Common myeloid progenitor, CD34-positive (primary cell): Measurements from ENCODE around the gene GLRA3.
"Not testable (repeated sequence)": the region's sequence is repeated elsewhere in the genome, so short reads cannot be mapped to it uniquely, and the experiment has no call there.

Experiments used
- CTCF ChIA-PET: fragments of 350-600 bp; sonication (Branson Sonifier 250); formaldehyde crosslinking; loops from one replicate; lab custom pipeline; 2021; ENCODE audit warnings: antibody characterized with exemption; lab: Charles Lee
- POLR2A ChIA-PET: fragments of 350-600 bp; sonication (Branson Sonifier 250); formaldehyde crosslinking; loops from one replicate; lab custom pipeline; 2021; ENCODE audit warnings: antibody characterized with exemption; lab: Charles Lee
- DNase-seq, 3 donors: peaks; one replicate each; pipeline versions ENCODE4 v3.0.0 to v3.0.0-alpha.2; 2013
- H3K27ac ChIP-seq, 2 experiments: 1 replicate in 1 of 2; 2 replicates in 1 of 2; pipeline ENCODE4 v1.7.0; 2013; ENCODE audit warnings: inconsistent platforms in 2 of 2, low read length in 2 of 2, mild to moderate bottlenecking in 2 of 2, low read depth in 1 of 2, moderate library complexity in 1 of 2; ENCODE audit not compliant: severe bottlenecking in 2 of 2, insufficient read depth in 1 of 2, poor library complexity in 1 of 2
- H3K27me3 ChIP-seq, 5 experiments: replicated peaks in 2 of 5; 1 replicate in 3 of 5; 2 replicates in 2 of 5; pipeline versions ENCODE4 v1.6.1 to v1.7.0; 2013; ENCODE audit warnings: low read length in 4 of 5, mild to moderate bottlenecking in 2 of 5, moderate library complexity in 2 of 5, inconsistent platforms in 1 of 5; ENCODE audit not compliant: insufficient read depth in 5 of 5, control insufficient read depth in 4 of 5
- H3K36me3 ChIP-seq, 4 experiments: 1 replicate in 2 of 4; 2 replicates in 2 of 4; pipeline versions ENCODE4 v1.6.1 to v1.7.0; 2013; ENCODE audit warnings: low read length in 3 of 4, control low read depth in 1 of 4, mild to moderate bottlenecking in 1 of 4; ENCODE audit not compliant: control insufficient read depth in 4 of 4, insufficient read depth in 4 of 4
- H3K4me1 ChIP-seq, 4 experiments: 1 replicate in 3 of 4; 2 replicates in 1 of 4; pipeline versions ENCODE4 v1.6.1 to v1.7.1; 2013; ENCODE audit warnings: low read length in 3 of 4, mild to moderate bottlenecking in 3 of 4, control low read depth in 1 of 4, inconsistent platforms in 1 of 4, moderate library complexity in 1 of 4; ENCODE audit not compliant: control insufficient read depth in 4 of 4, insufficient read depth in 4 of 4; ENCODE audit errors: control extremely low read depth in 1 of 4
- H3K4me3 ChIP-seq, 7 experiments: 1 replicate in 4 of 7; 2 replicates in 3 of 7; pipeline versions ENCODE4 v1.5.1 to v1.7.0; 2013; ENCODE audit warnings: mild to moderate bottlenecking in 7 of 7, low read length in 6 of 7, moderate library complexity in 6 of 7, inconsistent platforms in 2 of 7, low read depth in 2 of 7, control low read depth in 1 of 7; ENCODE audit not compliant: insufficient read depth in 4 of 7, control insufficient read depth in 1 of 7; ENCODE audit errors: extremely low read depth in 1 of 7
- H3K9me3 ChIP-seq, 5 experiments: 1 replicate in 4 of 5; 2 replicates in 1 of 5; pipeline versions ENCODE4 v1.6.1 to v1.7.1; 2013; ENCODE audit warnings: low read length in 4 of 5, mild to moderate bottlenecking in 2 of 5, inconsistent platforms in 1 of 5, low read depth in 1 of 5, moderate library complexity in 1 of 5; ENCODE audit not compliant: control insufficient read depth in 4 of 5, insufficient read depth in 2 of 5; ENCODE audit errors: control extremely low read depth in 1 of 5
- WGBS: methylation state at CpG from one replicate; pipeline ENCODE4 v1.1.5; 2013; ENCODE audit not compliant: insufficient coverage; 5-methylcytosine and 5-hydroxymethylcytosine counted together

Gene GLRA3

DNA sequence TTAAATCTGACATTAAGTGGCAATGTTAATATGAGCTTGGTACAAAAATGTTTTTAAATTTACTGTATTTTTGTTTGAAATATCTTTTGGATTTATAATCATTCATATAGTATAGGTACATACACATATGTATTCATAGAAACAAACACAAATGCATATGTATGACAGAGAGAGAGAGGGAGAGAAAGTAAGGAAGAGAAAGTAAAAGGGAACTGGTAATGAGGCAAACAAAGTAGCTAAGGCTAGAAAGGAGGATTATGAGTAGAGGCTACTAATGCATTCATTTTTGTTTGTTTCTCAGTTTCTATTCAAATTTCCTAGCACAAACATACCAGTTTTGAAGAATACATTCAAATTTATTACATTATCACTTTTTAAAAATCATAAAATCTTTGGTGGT is 132.4 kb downstream of the GLRA3 start:
- CTCF ChIA-PET: interaction anchor here (1.2 kb wide), 1 partner anchor 18 kb away, joined by 4 read pairs; no protein-coding TSS in a partner anchor
- DNase-seq: peak in 2 of 3 donors; percentile 5 to 25
- no peak overlapping the region for H3K27ac ChIP-seq

DNA sequence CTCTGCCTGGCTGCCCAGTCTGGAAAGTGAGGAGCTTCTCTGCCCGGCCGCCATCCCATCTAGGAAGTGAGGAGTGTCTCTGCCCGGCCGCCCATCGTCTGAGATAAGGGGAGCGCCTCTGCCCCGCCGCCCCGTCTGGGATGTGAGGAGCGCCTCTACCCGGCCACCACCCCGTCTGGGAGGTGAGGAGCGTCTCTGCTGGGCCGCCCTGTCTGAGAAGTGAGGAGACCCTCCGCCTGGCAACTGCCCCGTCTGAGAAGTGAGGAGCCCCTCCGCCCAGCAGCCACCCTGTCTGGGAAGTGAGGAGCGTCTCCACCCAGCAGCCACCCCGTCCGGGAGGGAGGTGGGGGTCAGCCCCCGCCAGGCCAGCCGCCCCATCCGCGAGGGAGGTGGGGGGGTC is 137.2 kb downstream of the GLRA3 start:
- POLR2A ChIA-PET, DNase-seq, H3K4me1 ChIP-seq, H3K27ac ChIP-seq, H3K27me3 ChIP-seq, H3K4me3 ChIP-seq, CTCF ChIA-PET, H3K36me3 ChIP-seq: not testable (repeated sequence)
- WGBS: 97% methylated on average over 20 of the region's 24 CpGs
- H3K9me3 ChIP-seq: peaks cover 0 to 19% (median 0%) of the 10 kb centered on the region in 5 experiments

More for the DNA sequence above, 132.4 kb downstream of the GLRA3 start:
- POLR2A ChIA-PET: no interaction called here
- H3K4me1 ChIP-seq: no peaks in the 10 kb centered on the region
- no peak overlapping the region for H3K4me3 ChIP-seq
- no peaks in the 10 kb centered on the region for H3K27me3 ChIP-seq
- no peaks in the 10 kb centered on the region for H3K9me3 ChIP-seq
- H3K36me3 ChIP-seq: no peaks in the 10 kb centered on the region

DNA sequence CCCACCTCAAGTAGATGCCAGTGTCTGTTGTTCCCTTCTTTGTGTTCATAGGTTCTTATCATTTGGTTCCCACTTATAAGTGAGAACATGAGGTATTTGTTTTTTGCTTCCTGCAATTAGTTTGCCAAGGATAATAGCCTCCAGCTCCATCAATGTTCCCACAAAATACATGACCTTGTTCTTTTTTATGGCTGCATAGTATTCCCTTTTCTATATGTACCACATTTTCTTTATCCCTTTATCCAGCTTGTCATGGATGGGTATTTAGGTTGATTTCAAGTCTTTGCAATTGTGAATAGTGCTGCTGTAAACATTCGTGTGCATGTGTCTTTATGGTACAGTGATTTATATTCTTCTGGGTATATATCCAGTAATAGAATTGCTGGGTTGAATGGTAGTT is 138.4 kb downstream of the GLRA3 start:
- 100% methylated on average over 1 of the region's 1 CpG for WGBS
- Histone ChIP-seq H3K4me3 (no peak overlapping the region), H3K27ac (no peak overlapping the region), H3K4me1 (no peaks in the 10 kb centered on the region), H3K9me3 (peaks cover 0 to 19% (median 0%) of the 10 kb centered on the region in 5 experiments), H3K36me3 (no peaks in the 10 kb centered on the region), H3K27me3 (no peaks in the 10 kb centered on the region)
- ChIA-PET POLR2A (no interaction called here), CTCF (no interaction called here)
- DNase-seq: no peak

DNA sequence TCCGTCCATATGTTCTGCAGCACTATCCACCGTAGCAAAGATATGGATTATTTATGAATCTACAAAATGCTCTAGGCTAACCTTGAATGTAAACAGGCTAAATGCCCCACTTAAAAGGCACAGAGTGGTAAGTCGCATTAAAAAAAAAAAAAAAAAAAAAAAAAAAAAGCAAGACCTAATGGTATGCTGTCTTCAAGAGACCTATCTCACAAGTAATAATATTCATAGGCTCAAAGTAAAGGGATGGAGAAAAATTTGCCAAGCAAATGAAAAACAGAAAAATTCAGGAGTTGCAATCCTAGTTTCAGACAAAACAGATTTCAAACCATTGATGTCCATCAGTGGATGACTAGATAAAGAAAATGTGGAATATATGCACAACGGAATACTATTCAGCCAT is 139.4 kb downstream of the GLRA3 start:
- H3K36me3 ChIP-seq: no peaks in the 10 kb centered on the region
- no peak overlapping the region for H3K27ac ChIP-seq
- H3K27me3 ChIP-seq: no peaks in the 10 kb centered on the region
- peaks cover 0 to 19% (median 0%) of the 10 kb centered on the region in 5 experiments for H3K9me3 ChIP-seq
- no CpG with 5 or more reads among the region's 4 CpGs for WGBS
- DNase-seq: no peak
- H3K4me1 ChIP-seq: no peaks in the 10 kb centered on the region
- no peak overlapping the region for H3K4me3 ChIP-seq
- ChIA-PET CTCF (no interaction called here), POLR2A (no interaction called here)

DNA sequence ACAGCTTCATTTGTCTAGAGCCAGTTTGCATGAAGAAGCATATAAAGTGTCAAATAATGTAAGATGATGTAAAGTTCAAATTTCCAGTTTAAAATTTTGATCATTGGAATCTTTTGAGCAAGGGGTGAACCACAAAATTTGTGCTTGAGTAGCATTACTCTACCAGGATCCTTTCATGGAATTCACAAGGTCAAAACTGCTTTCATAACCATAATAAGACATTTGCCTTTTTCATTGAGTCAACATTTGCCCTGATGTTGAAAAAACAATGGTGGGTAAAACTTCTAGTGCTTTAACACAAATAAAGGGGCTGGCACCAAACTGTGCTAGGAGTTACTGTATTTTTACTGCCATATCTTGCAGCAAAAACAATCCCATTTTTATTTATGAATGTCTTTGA is 142.2 kb downstream of the GLRA3 start:
- H3K4me1 ChIP-seq: no peaks in the 10 kb centered on the region
- no peak overlapping the region for H3K4me3 ChIP-seq
- H3K9me3 ChIP-seq: peaks cover 0 to 19% (median 0%) of the 10 kb centered on the region in 5 experiments
- H3K27ac ChIP-seq: no peak overlapping the region
- CTCF ChIA-PET: no interaction called here
- H3K27me3 ChIP-seq: no peaks in the 10 kb centered on the region
- DNase-seq: no peak
- no peaks in the 10 kb centered on the region for H3K36me3 ChIP-seq
- POLR2A ChIA-PET: interaction anchor here (0.7 kb wide), 1 partner anchor 1967 kb away, joined by 3 read pairs; no protein-coding TSS in a partner anchor

DNA sequence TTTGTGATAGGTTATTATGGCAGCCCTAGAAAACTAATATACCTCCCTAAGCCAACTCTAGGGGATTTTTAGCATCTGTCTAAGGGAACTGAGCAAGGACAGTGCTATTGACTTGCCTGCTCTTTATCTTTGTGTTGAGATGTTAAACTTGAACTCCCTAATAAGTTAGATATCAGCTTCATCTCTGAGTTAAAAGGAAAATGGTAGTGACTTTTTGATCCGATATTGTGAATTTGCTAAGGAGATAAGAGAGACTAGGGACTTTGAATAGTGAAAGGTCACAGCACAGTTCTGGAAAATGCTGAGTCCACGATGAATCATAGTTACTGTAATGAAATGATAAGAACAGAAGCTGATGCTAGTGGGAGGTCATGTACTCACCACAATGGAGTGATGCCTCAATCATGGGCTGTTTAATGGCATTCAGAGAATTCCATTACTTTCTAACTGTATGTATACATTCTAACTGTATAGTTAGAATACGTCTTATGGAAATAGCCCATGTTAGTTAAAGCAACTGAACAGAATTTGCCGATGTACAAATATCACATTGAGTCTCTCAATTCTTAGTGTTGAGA is 147.2 kb downstream of the GLRA3 start:
- peak; percentile 1 to 20 (median 9) for DNase-seq

DNA sequence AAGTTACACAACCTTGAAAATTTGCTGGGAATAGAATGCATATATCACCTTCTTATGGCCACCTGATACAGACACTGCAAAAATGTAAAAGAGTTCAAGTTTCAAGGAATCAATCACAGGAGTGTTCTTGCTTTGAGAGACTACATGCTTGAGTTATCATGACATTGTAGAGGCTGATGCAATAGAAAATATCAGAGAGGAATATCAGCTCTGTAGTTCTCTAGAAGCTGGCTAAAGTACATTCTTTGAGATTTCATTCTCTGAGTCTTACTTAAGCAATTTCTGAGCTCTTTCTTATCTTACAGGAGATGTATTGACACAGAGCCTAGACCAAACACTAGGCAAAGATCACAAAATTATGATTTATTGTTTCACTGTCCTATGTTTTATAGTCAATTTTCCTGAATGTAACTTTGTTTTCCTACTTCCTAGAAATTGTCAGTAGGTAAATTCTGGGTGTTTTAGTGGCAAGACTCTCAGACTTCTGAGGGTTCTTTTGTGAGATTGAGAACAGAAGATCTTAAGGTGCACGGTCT is 154.7 kb downstream of the GLRA3 start:
- H3K27ac ChIP-seq: no peak overlapping the region
- POLR2A ChIA-PET: no interaction called here
- no peak for DNase-seq

More for the DNA sequence above, 147.2 kb downstream of the GLRA3 start:
- H3K36me3 ChIP-seq: no peaks in the 10 kb centered on the region
- H3K27me3 ChIP-seq: peaks cover 0 to 4% (median 0%) of the 10 kb centered on the region in 5 experiments
- H3K27ac ChIP-seq: no peak overlapping the region
- no peak overlapping the region for H3K4me3 ChIP-seq
- no peaks in the 10 kb centered on the region for H3K4me1 ChIP-seq
- ChIA-PET CTCF (no interaction called here), POLR2A (no interaction called here)
- H3K9me3 ChIP-seq: no peaks in the 10 kb centered on the region
- WGBS: 100% methylated on average over 1 of the region's 4 CpGs

More for the DNA sequence above, 154.7 kb downstream of the GLRA3 start:
- H3K27me3 ChIP-seq: peaks cover 0 to 8% (median 0%) of the 10 kb centered on the region in 5 experiments
- H3K36me3 ChIP-seq: no peaks in the 10 kb centered on the region
- H3K4me1 ChIP-seq: no peaks in the 10 kb centered on the region
- no peak overlapping the region for H3K4me3 ChIP-seq
- CTCF ChIA-PET: no interaction called here
- no peaks in the 10 kb centered on the region for H3K9me3 ChIP-seq
- WGBS: 100% methylated on average over 1 of the region's 1 CpG
